Colonic mucosa (tissue), 4 donors: ENCODE data around the gene SNX10. TPM values are rescaled to one million over a fixed set of nuclear protein-coding genes. Genes with fewer than 3 reads are reported as not detected.

Experiments used
- DNase-seq: peaks from one replicate; pipeline ENCODE4 v3.0.0-alpha.2; 2020
- H3K27ac ChIP-seq: fragments of 200-600 bp; one replicate; pipeline ENCODE4 v1.8.0; 2021
- H3K27me3 ChIP-seq: fragments of 200-600 bp; one replicate; pipeline ENCODE4 v1.8.0; 2021
- H3K36me3 ChIP-seq: fragments of 200-600 bp; one replicate; pipeline ENCODE4 v1.8.0; 2021
- H3K4me1 ChIP-seq: fragments of 200-600 bp; one replicate; pipeline ENCODE4 v1.8.0; 2021; ENCODE audit warnings: mild to moderate bottlenecking
- H3K4me3 ChIP-seq: fragments of 200-600 bp; one replicate; pipeline ENCODE4 v1.8.0; 2021
- H3K9ac ChIP-seq, 2 donors: one replicate each; pipeline ENCODE4 v1.7.0; 2013; ENCODE audit warnings: control low read depth in 2 of 2, low read depth in 2 of 2, low read length in 2 of 2
- H3K9me3 ChIP-seq: fragments of 200-600 bp; one replicate; pipeline ENCODE4 v1.8.0; 2021
- intact Hi-C: fragments of 100-400 bp; cut with DNase I; formaldehyde crosslinking; loops from one replicate; pipeline ENCODE4 v1.14.1; 2022
- total RNA-seq, 2 donors: library from RNA; stranded (reverse); fragmentation: NEBNext Ultra II Directional in 1 of 2; extraction: Animal tissue kit (Norgen Biotek cat#: 25700) in 1 of 2; gene quantifications; one replicate each; pipeline ENCODE4 v1.2.1, GENCODE V29; 2021
- TF ChIP-seq, protein P1 (sequence below): fragments of 200-600 bp; IDR thresholded peaks from one replicate; pipeline ENCODE4 v1.8.0; 2022; ENCODE audit warnings: antibody characterized with exemption, mild to moderate bottlenecking
- donor health status: healthy.
- donor health status: DM: no; HTN: no; CAD: no.
- donor health status: DM: no; HTN: no; CAD: no.

Gene SNX10
- total RNA-seq, 2 donors from 2014 or later: 3.1 to 4.9 TPM

GRCh38 chr7:26308551-26308950, 16.9 kb downstream of the SNX10 start:
- Histone ChIP-seq H3K27me3 (no peaks in the 10 kb centered on the region), H3K36me3 (no peaks in the 10 kb centered on the region), H3K4me1 (no peaks in the 10 kb centered on the region), H3K9me3 (no peaks in the 10 kb centered on the region), H3K4me3 (no peak overlapping the region), H3K9ac (no peak overlapping the region), H3K27ac (no peak overlapping the region)
- intact Hi-C loops: no loop called here
- TF ChIP-seq, protein P1, sequence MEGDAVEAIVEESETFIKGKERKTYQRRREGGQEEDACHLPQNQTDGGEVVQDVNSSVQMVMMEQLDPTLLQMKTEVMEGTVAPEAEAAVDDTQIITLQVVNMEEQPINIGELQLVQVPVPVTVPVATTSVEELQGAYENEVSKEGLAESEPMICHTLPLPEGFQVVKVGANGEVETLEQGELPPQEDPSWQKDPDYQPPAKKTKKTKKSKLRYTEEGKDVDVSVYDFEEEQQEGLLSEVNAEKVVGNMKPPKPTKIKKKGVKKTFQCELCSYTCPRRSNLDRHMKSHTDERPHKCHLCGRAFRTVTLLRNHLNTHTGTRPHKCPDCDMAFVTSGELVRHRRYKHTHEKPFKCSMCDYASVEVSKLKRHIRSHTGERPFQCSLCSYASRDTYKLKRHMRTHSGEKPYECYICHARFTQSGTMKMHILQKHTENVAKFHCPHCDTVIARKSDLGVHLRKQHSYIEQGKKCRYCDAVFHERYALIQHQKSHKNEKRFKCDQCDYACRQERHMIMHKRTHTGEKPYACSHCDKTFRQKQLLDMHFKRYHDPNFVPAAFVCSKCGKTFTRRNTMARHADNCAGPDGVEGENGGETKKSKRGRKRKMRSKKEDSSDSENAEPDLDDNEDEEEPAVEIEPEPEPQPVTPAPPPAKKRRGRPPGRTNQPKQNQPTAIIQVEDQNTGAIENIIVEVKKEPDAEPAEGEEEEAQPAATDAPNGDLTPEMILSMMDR: no peak
- no peak for DNase-seq

- TF ChIP-seq, protein P1: no peak
- no peak overlapping the region for H3K4me3 ChIP-seq
- no peak overlapping the region for H3K27ac ChIP-seq
Observed at GRCh38 chr7:26309089-26309488, 17.4 kb downstream of the SNX10 start.

DNA sequence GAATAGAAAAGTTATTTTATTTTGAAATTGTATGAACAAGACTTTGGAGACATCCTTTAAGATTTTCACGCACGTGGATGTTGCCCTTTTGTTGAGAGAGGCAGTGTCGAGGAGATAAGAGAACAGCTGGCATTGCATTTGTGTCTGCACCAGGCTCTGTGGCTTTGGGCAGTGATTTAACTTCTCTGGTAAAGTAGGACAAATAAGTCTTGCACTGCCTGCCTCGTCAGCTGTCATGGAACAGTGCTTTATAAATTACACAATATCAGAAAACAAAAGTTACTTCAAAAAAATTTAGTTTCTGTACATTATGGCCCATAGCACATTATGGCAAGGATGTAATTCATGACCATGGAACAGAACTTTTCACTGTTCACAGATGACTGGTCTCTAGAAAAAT, 20.1 kb downstream of the SNX10 start:
- intact Hi-C loops: no loop called here
- H3K27ac ChIP-seq: no peak overlapping the region
- no peaks in the 10 kb centered on the region for H3K4me1 ChIP-seq
- no peak overlapping the region for H3K9ac ChIP-seq
- no peak for DNase-seq
- TF ChIP-seq, protein P1: no peak
- H3K36me3 ChIP-seq: no peaks in the 10 kb centered on the region
- H3K9me3 ChIP-seq: no peaks in the 10 kb centered on the region
- no peaks in the 10 kb centered on the region for H3K27me3 ChIP-seq
- H3K4me3 ChIP-seq: no peak overlapping the region

More at GRCh38 chr7:26309089-26309488, 17.4 kb downstream of the SNX10 start:
- DNase-seq: no peak
- intact Hi-C loops: no loop called here
- no peaks in the 10 kb centered on the region for H3K27me3 ChIP-seq
- H3K36me3 ChIP-seq: no peaks in the 10 kb centered on the region
- H3K9me3 ChIP-seq: no peaks in the 10 kb centered on the region
- no peak overlapping the region for H3K9ac ChIP-seq
- no peaks in the 10 kb centered on the region for H3K4me1 ChIP-seq

DNA sequence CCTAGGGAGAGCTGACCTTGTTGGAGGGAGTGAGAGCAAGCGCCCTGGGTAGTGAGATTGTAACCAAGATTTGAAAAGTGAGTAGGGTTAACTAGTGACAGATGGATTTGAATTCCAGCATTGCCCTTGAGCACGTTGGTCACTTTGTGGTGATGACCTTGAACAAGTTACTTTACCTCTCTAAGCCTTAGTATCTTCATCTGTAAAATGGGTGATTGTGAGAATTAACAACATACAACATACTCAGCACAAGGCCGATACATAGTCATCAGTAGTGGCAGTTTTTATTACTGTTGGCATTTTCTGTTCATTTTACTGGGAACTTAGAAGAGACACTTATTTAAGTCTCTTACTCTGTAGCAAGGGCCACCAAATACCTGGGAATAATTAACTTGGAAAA, 25.5 kb downstream of the SNX10 start:
- Histone ChIP-seq H3K4me1 (no peaks in the 10 kb centered on the region), H3K27ac (no peak overlapping the region), H3K4me3 (no peak overlapping the region), H3K27me3 (no peaks in the 10 kb centered on the region), H3K9ac (no peak overlapping the region), H3K36me3 (no peaks in the 10 kb centered on the region), H3K9me3 (no peaks in the 10 kb centered on the region)
- no peak for DNase-seq
- intact Hi-C loops: no loop called here
- TF ChIP-seq, protein P1: no peak

- H3K27ac ChIP-seq: no peak overlapping the region
- no peak overlapping the region for H3K9ac ChIP-seq
- no peak overlapping the region for H3K4me3 ChIP-seq
- no peaks in the 10 kb centered on the region for H3K9me3 ChIP-seq
- DNase-seq: no peak
- no peaks in the 10 kb centered on the region for H3K4me1 ChIP-seq
- TF ChIP-seq, protein P1: no peak
- H3K27me3 ChIP-seq: no peaks in the 10 kb centered on the region
- H3K36me3 ChIP-seq: no peaks in the 10 kb centered on the region
- intact Hi-C loops: no loop called here
Observed at GRCh38 chr7:26318921-26319320, 27.3 kb downstream of the SNX10 start.

DNA sequence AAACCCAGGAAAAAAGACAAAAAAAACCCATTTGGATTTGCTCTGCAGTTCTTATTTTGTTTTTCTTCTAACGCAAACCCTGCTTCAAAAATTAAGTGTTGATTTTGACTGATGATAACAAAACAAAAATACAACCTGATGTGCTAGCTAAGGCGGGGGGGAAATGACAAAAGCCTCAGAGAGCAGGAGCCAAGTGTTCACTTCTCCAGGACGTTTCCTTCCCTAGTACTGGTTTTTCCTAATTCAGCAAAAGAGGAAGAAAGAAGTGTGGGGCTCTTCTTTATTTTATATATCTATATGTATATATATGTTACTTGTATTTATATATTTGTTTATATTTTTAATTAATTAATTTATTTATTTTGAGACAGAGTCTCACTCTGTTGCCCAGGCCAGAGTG, 28.0 kb downstream of the SNX10 start:
- TF ChIP-seq, protein P1: no peak
- Histone ChIP-seq H3K9me3 (no peaks in the 10 kb centered on the region), H3K36me3 (no peaks in the 10 kb centered on the region), H3K4me1 (no peaks in the 10 kb centered on the region), H3K9ac (no peak overlapping the region), H3K27me3 (no peaks in the 10 kb centered on the region), H3K4me3 (no peak overlapping the region), H3K27ac (no peak overlapping the region)
- intact Hi-C loops: no loop called here
- DNase-seq: no peak
